ENCODE results near the gene FBXO42.

FBXO42 gene

GRCh38 chr1:16286122-16286521 is 66.2 kb downstream of the FBXO42 start:
- H3K4me1 ChIP-seq (ENCODE audit: control insufficient read depth in 1 of 2, insufficient read depth in 1 of 2, low read depth in 1 of 2, low read length in 1 of 2): no peaks in the 10 kb centered on the region

GRCh38 chr1:16281765-16282164 is 70.5 kb downstream of the FBXO42 start:
- no peak for TF ChIP-seq CTCF (IDR thresholded peaks at IDR 0.05)
- H3K4me1 ChIP-seq (ENCODE audit: control insufficient read depth in 1 of 2, insufficient read depth in 1 of 2, low read depth in 1 of 2, low read length in 1 of 2): peaks cover 0 to 4% of the 10 kb centered on the region in 2 experiments
- no peak overlapping the region for H3K27ac ChIP-seq
- H3K27me3 ChIP-seq: no peaks in the 10 kb centered on the region
- H3K9me3 ChIP-seq: no peaks in the 10 kb centered on the region
- peaks cover 10% of the 10 kb centered on the region for H3K36me3 ChIP-seq
- H3K4me3 ChIP-seq (ENCODE audit: low read depth in 1 of 2, low read length in 1 of 2): no peak overlapping the region

More at GRCh38 chr1:16286122-16286521, 66.2 kb downstream of the FBXO42 start:
- Histone ChIP-seq H3K27me3 (no peaks in the 10 kb centered on the region), H3K4me3 (ENCODE audit: low read depth in 1 of 2, low read length in 1 of 2) (no peak overlapping the region), H3K36me3 (peaks cover 22% of the 10 kb centered on the region), H3K9me3 (no peaks in the 10 kb centered on the region), H3K27ac (no peak overlapping the region)
- TF ChIP-seq CTCF (IDR thresholded peaks at IDR 0.05): no peak

GRCh38 chr1:16279186-16279585 is 73.1 kb downstream of the FBXO42 start:
- Histone ChIP-seq H3K27ac (no peak overlapping the region), H3K36me3 (no peaks in the 10 kb centered on the region), H3K27me3 (no peaks in the 10 kb centered on the region), H3K4me1 (ENCODE audit: control insufficient read depth in 1 of 2, insufficient read depth in 1 of 2, low read depth in 1 of 2, low read length in 1 of 2) (peaks cover 0 to 4% of the 10 kb centered on the region in 2 experiments), H3K4me3 (ENCODE audit: low read depth in 1 of 2, low read length in 1 of 2) (no peak overlapping the region), H3K9me3 (no peaks in the 10 kb centered on the region)
- no peak for TF ChIP-seq CTCF (IDR thresholded peaks at IDR 0.05)

DNA sequence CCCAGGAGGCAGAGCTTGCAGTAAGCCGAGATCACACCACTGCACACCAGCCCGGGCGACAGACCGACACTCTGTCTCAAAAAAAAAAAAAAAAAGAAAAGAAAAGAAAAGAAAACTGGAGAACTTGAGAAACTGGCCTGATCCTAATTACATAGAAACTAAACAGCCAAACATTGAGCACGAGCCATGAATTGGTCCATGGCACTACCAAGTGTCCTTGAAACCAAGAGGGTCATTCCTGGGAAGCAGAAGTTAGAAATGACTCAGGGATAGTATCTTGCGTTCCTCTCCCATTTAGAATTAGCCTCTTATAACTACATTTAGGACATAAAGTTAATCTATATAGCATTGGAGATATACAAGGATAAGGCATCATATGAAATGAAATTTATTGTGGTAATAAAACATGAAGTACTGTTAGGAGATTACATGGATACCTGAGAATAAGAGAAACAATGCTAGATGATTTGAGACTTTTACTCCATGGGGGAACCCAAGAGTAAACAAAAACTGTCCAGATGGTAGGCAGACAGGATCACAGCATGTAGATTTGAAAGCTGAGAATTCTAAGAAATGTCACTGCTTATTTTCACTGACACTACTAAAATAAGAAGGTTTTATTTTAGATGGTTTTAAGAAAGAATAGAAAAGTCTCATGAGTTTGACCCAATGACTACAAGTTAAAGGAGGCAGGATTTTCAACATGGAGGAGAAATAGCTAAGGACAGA is 75.8 kb downstream of the FBXO42 start:
- no peaks in the 10 kb centered on the region for H3K9me3 ChIP-seq
- H3K4me3 ChIP-seq (ENCODE audit: low read depth in 1 of 2, low read length in 1 of 2): no peak overlapping the region
- peaks cover 0 to 4% of the 10 kb centered on the region in 2 experiments for H3K4me1 ChIP-seq (ENCODE audit: control insufficient read depth in 1 of 2, insufficient read depth in 1 of 2, low read depth in 1 of 2, low read length in 1 of 2)
- H3K27me3 ChIP-seq: no peaks in the 10 kb centered on the region
- no peak overlapping the region for H3K27ac ChIP-seq
- TF ChIP-seq CTCF (IDR thresholded peaks at IDR 0.05): no peak
- no peaks in the 10 kb centered on the region for H3K36me3 ChIP-seq

- no peak overlapping the region for H3K4me3 ChIP-seq (ENCODE audit: low read depth in 1 of 2, low read length in 1 of 2)
- no peak overlapping the region for H3K27ac ChIP-seq
- no peaks in the 10 kb centered on the region for H3K9me3 ChIP-seq
- no peaks in the 10 kb centered on the region for H3K36me3 ChIP-seq
- H3K27me3 ChIP-seq: no peaks in the 10 kb centered on the region
- no peak for TF ChIP-seq CTCF (IDR thresholded peaks at IDR 0.05)
- H3K4me1 ChIP-seq (ENCODE audit: control insufficient read depth in 1 of 2, insufficient read depth in 1 of 2, low read depth in 1 of 2, low read length in 1 of 2): peaks cover 0 to 4% of the 10 kb centered on the region in 2 experiments
Measured at GRCh38 chr1:16275591-16275990, 76.7 kb downstream of the FBXO42 start.

Measured in neutrophil (primary cell).